Ovary (tissue), 9 donors: ENCODE results near the gene NYAP2. TPM values are rescaled to one million over a fixed set of nuclear protein-coding genes. Genes with fewer than 3 reads are reported as not detected.

Source experiments
- DNase-seq, 5 donors: peaks; one replicate each; pipeline ENCODE4 v3.0.0-alpha.2; 2019 to 2020
- H3K27ac ChIP-seq, 2 donors: fragments of 200-600 bp; one replicate each; pipeline versions ENCODE4 v1.5.1 to v1.8.0; 2019 to 2022
- H3K27me3 ChIP-seq: fragments of 200-600 bp; one replicate; pipeline ENCODE4 v1.8.0; 2022
- H3K36me3 ChIP-seq: fragments of 200-600 bp; sonication (generic); one replicate; pipeline ENCODE4 v1.5.1; 2019
- H3K4me1 ChIP-seq: one replicate; pipeline ENCODE4 v1.8.1; 2013; ENCODE audit warnings: mild to moderate bottlenecking, moderate library complexity; ENCODE audit not compliant: insufficient read depth
- H3K4me3 ChIP-seq: fragments of 200-600 bp; sonication (generic); one replicate; pipeline ENCODE4 v1.5.1; 2017
- H3K9me3 ChIP-seq, 2 donors: fragments of 200-600 bp in 1 of 2; sonication (generic) in 1 of 2; one replicate each; pipeline versions ENCODE4 v1.5.1 to v1.8.1; 2013 to 2019; ENCODE audit warnings: mild to moderate bottlenecking in 1 of 2, moderate library complexity in 1 of 2
- CTCF ChIP-seq, 3 donors: fragments of 450-650 bp in 2 of 3; fragments of 200-600 bp in 1 of 3; IDR thresholded peaks; one replicate each; pipeline versions ENCODE4 v1.5.1 to v1.8.0; 2016 to 2022; ENCODE audit warnings: antibody characterized with exemption in 3 of 3, mild to moderate bottlenecking in 1 of 3
- EP300 ChIP-seq: sonication (generic); formaldehyde crosslinking; IDR thresholded peaks from one replicate; pipeline ENCODE4 v1.6.1; 2017; ENCODE audit warnings: antibody characterized with exemption
- POLR2A ChIP-seq: fragments of 450-650 bp; IDR thresholded peaks from one replicate; pipeline ENCODE4 v1.6.1; 2017; ENCODE audit warnings: antibody characterized with exemption, mild to moderate bottlenecking, moderate library complexity
- WGBS, 3 donors: extraction: QIAGEN DNeasy Blood & Tissue Kit in 1 of 3; methylation state at CpG; one replicate each; pipeline versions ENCODE4 v1.1.5 to v1.1.7; 2013 to 2017; 5-methylcytosine and 5-hydroxymethylcytosine counted together
- intact Hi-C, 4 donors: fragments of 100-400 bp; cut with DNase I; formaldehyde crosslinking; loops; one replicate each; pipeline versions ENCODE4 v1.11.0 to v1.15.1; 2022 to 2023
- polyA plus RNA-seq, 2 donors: library from polyadenylated mRNA; stranded (reverse); fragments of 200-250 nt in 1 of 2; fragments of 350-450 nt in 1 of 2; fragmentation: Illumina TruSeq in 1 of 2; extraction: RNeasy Lipid Tissue Mini Kit (QIAGEN cat#74804) in 1 of 2; gene quantifications; one replicate each; pipeline ENCODE4 v1.2.3, GENCODE V29; 2013 to 2014
- total RNA-seq, 7 donors: library from RNA; depleted of rRNA in 2 of 7; stranded (reverse); fragments of >200 nt in 2 of 7; fragmentation: NEBNext Ultra II Directional in 3 of 7; extraction: Animal tissue kit (Norgen Biotek cat#: 25700) in 3 of 7; gene quantifications; one replicate each; pipeline versions ENCODE4 v1.1.0 to v1.2.4, GENCODE V29; 2016 to 2023
- donor health status: DM: no; HTN: no; CAD: no; lungs with moderate emphysema.
- donor health status: DM: no; HTN: no; CAD: no.
- donor health status: Bipolar disorder and iron deficiency.
- donor health status: DM: yes; HTN: yes; CAD: no.
- donor health status: DM: no; HTN: no; CAD: no.
- donor health status: DM: yes; HTN: yes; CAD: no.

The NYAP2 gene
- total and polyA plus RNA-seq, 9 donors = 0.10 to 0.13 TPM; not detected in 7

- no peak for DNase-seq
- H3K9me3 ChIP-seq = no peaks in the 10 kb centered on the region
- H3K27ac ChIP-seq = no peak overlapping the region
- intact Hi-C loops = no loop called here
- no peaks in the 10 kb centered on the region for H3K27me3 ChIP-seq
- no peaks in the 10 kb centered on the region for H3K36me3 ChIP-seq
- WGBS, 3 donors = 87 to 93% (median 88%) methylated on average over 4 of the region's 4 CpGs
- no peaks in the 10 kb centered on the region for H3K4me1 ChIP-seq
- no peak for TF ChIP-seq CTCF (IDR thresholded peaks at IDR 0.05)
- TF ChIP-seq EP300 = no peak
- no peak for TF ChIP-seq POLR2A
- H3K4me3 ChIP-seq = no peak overlapping the region
These were observed 202.7 kb downstream of the NYAP2 start for GRCh38 chr2:225602205-225602604.

- H3K4me3 ChIP-seq = no peak overlapping the region
- intact Hi-C loops = no loop called here
- H3K27me3 ChIP-seq = no peaks in the 10 kb centered on the region
- H3K36me3 ChIP-seq = no peaks in the 10 kb centered on the region
- DNase-seq = no peak
- no peak overlapping the region for H3K27ac ChIP-seq
- no peaks in the 10 kb centered on the region for H3K9me3 ChIP-seq
- WGBS, 3 donors = 44 to 66% (median 62%) methylated on average over 1 of the region's 1 CpG
- TF ChIP-seq EP300 = no peak
- H3K4me1 ChIP-seq = no peaks in the 10 kb centered on the region
These were observed 208.6 kb downstream of the NYAP2 start for GRCh38 chr2:225608136-225608535.

GRCh38 chr2:225612636-225613035 is 213.1 kb downstream of the NYAP2 start:
- no peak for DNase-seq
- TF ChIP-seq CTCF (IDR thresholded peaks at IDR 0.05) (no peak), EP300 (no peak), POLR2A (no peak)
- H3K9me3 ChIP-seq = no peaks in the 10 kb centered on the region
- WGBS, 3 donors = 88 to 93% (median 92%) methylated on average over 1 of the region's 1 CpG
- no peaks in the 10 kb centered on the region for H3K36me3 ChIP-seq
- intact Hi-C loops = no loop called here
- no peaks in the 10 kb centered on the region for H3K27me3 ChIP-seq
- H3K4me1 ChIP-seq = no peaks in the 10 kb centered on the region
- no peak overlapping the region for H3K4me3 ChIP-seq
- H3K27ac ChIP-seq = no peak overlapping the region

GRCh38 chr2:225614915-225615314 is 215.4 kb downstream of the NYAP2 start:
- Histone ChIP-seq H3K4me1 (no peaks in the 10 kb centered on the region), H3K27ac (no peak overlapping the region), H3K27me3 (no peaks in the 10 kb centered on the region), H3K4me3 (no peak overlapping the region), H3K9me3 (no peaks in the 10 kb centered on the region), H3K36me3 (no peaks in the 10 kb centered on the region)
- 66 to 69% (median 69%) methylated on average over 2 of the region's 2 CpGs for WGBS, 3 donors
- intact Hi-C loops = no loop called here
- TF ChIP-seq CTCF (IDR thresholded peaks at IDR 0.05) (no peak), POLR2A (no peak), EP300 (no peak)
- no peak for DNase-seq

- H3K4me3 ChIP-seq = no peak overlapping the region
- no peaks in the 10 kb centered on the region for H3K36me3 ChIP-seq
- no peaks in the 10 kb centered on the region for H3K4me1 ChIP-seq
- 63 to 78% (median 73%) methylated on average over 3 of the region's 3 CpGs for WGBS, 3 donors
- no peak overlapping the region for H3K27ac ChIP-seq
- H3K9me3 ChIP-seq = no peaks in the 10 kb centered on the region
- H3K27me3 ChIP-seq = no peaks in the 10 kb centered on the region
- intact Hi-C loops = no loop called here
- DNase-seq = no peak
- TF ChIP-seq POLR2A (no peak), EP300 (no peak), CTCF (IDR thresholded peaks at IDR 0.05) (no peak)
These were observed 216.0 kb downstream of the NYAP2 start for GRCh38 chr2:225615514-225615913.
